K562 (cell line): ENCODE data around the gene SMARCB1. TPM values are rescaled to one million over a fixed set of nuclear protein-coding genes. Genes with fewer than 3 reads are reported as not detected.
A peak's percentile ranks its signal among the peaks of the same experiment; 100 is the strongest.

Experiments used
- ADNP ChIP-seq: fragments of 200-800 bp; sonication (Bioruptor generic); IDR thresholded peaks from 2 replicates; pipeline ENCODE4 v1.6.1; 2016; ENCODE audit warnings: missing genetic modification characterization, missing compliant biosample characterization
- DLX4 ChIP-seq: fragments of 250-450 bp; sonication (Bioruptor Pico); IDR thresholded peaks from 2 replicates; pipeline ENCODE4 v1.6.1; 2021; ENCODE audit warnings: mild to moderate bottlenecking
- MEF2D ChIP-seq: conservative IDR thresholded peaks from 2 replicates; pipeline ENCODE4 v1.6.1; 2016; ENCODE audit warnings: low read depth, missing genetic modification characterization, missing compliant biosample characterization
- NCOA6 ChIP-seq: fragments of 450-650 bp; IDR thresholded peaks from 2 replicates; pipeline ENCODE4 v1.6.1; 2017; ENCODE audit warnings: mild to moderate bottlenecking
- NFRKB ChIP-seq: fragments of 450-650 bp; IDR thresholded peaks from 2 replicates; pipeline ENCODE4 v1.6.1; 2016; ENCODE audit warnings: low read depth
- PHF20 ChIP-seq: fragments of 450-650 bp; IDR thresholded peaks from 2 replicates; pipeline ENCODE4 v1.6.1; 2018; ENCODE audit not compliant: partially characterized antibody
- POLR2H ChIP-seq: IDR thresholded peaks from 2 replicates; pipeline ENCODE4 v1.6.1; 2016; ENCODE audit warnings: missing genetic modification characterization, low read depth, mild to moderate bottlenecking, control low read depth, missing compliant biosample characterization, moderate library complexity
- SREBF2 ChIP-seq: sonication (generic); formaldehyde crosslinking; IDR thresholded peaks from 2 replicates; pipeline ENCODE4 v1.4.0; 2020; ENCODE audit warnings: mild to moderate bottlenecking, missing genetic modification reagents
- TBP ChIP-seq: optimal IDR thresholded peaks from 2 replicates; pipeline ENCODE3; 2011; ENCODE audit warnings: low read depth, low read length, improper control_type of control experiment
- TCF15 ChIP-seq: fragments of 250-450 bp; sonication (Bioruptor Pico); IDR thresholded peaks from 2 replicates; pipeline ENCODE4 v1.8.0; 2022; ENCODE audit warnings: moderate library complexity, mild to moderate bottlenecking, inconsistent platforms
- TOE1 ChIP-seq, 2 experiments: fragments of 450-650 bp in 1 of 2; sonication (generic) in 1 of 2; formaldehyde crosslinking in 1 of 2; IDR thresholded peaks; 2 replicates each; pipeline versions ENCODE4 v1.7.1 to v1.8.0; 2016 to 2022; ENCODE audit warnings: borderline replicate concordance in 2 of 2, mild to moderate bottlenecking in 2 of 2, antibody characterized with exemption in 1 of 2, inconsistent platforms in 1 of 2, low read depth in 1 of 2, missing genetic modification reagents in 1 of 2, moderate library complexity in 1 of 2
- ZBTB34 ChIP-seq: fragments of 250-450 bp; sonication (Bioruptor Pico); IDR thresholded peaks from 2 replicates; pipeline ENCODE4 v1.8.0; 2021; ENCODE audit warnings: mild to moderate bottlenecking, moderate library complexity
- ZNF764 ChIP-seq: fragments of 250-450 bp; sonication (Bioruptor Pico); IDR thresholded peaks from 2 replicates; pipeline ENCODE4 v1.4.0; 2020; ENCODE audit warnings: low read depth, mild to moderate bottlenecking, moderate library complexity
- polyA plus RNA-seq, 8 experiments: library from polyadenylated mRNA; depleted of rRNA in 4 of 8; stranded (reverse) in 5 of 8; unstranded in 3 of 8; fragments of >200 nt; fragmentation: Nextera tagmentation in 2 of 8; fragmentation: Illumina TruSeq in 1 of 8; extraction: Ambion mirVana in 2 of 8; extraction: Trizol in 1 of 8; gene quantifications; 2 replicates each; pipeline versions ENCODE4 v1.2.1 to v1.2.3, GENCODE V29; 2011 to 2014; ENCODE audit warnings: inconsistent platforms in 1 of 8, missing spikeins in 1 of 8
- total RNA-seq, 7 experiments: library from RNA; depleted of rRNA in 6 of 7; stranded (reverse); fragments of >200 nt in 6 of 7; fragmentation: Illumina TruSeq in 2 of 7; extraction: Trizol in 2 of 7; gene quantifications; 2 replicates each; pipeline versions ENCODE4 v1.2.1 to v1.2.3, GENCODE V29; 2011 to 2021; ENCODE audit warnings: low replicate concordance in 1 of 7
- TF ChIP-seq, protein P1 (sequence below): fragments of 450-650 bp; IDR thresholded peaks from 2 replicates; pipeline ENCODE4 v1.6.1; 2016; ENCODE audit warnings: mild to moderate bottlenecking, moderate library complexity

SMARCB1 gene
- total and polyA plus RNA-seq, 9 of the 15 experiments (the other 6 are each of a cell fraction or from before 2014, with no cell fraction given) = 1.2 to 113 (median 65.4) TPM

DNA sequence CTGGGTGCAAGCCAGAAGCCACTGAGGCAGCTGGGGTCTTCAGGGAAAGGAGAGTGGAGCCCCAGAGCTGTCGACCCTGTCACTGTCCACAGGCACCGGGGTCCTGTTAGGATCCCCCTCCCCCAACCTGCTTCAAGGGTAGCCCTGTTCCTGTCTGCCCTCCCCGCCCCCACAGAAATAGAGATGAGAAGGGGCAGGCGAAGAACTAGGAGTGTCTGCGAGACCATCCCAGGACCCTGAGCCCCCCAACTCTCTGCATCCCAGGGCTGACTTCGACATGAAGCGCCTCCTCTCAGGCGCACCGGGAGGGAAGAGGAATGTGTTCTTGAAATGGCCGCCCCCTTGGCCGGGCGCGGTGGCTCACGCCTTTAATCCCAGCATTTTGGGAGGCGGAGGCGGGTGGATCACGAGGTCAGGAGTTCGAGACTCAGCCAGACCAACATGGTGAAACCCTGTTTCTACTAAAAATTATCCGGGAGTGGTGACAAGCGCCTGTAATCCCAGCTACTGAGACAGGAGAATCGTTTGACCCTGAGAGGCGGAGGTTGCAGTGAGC lies 35.2 kb upstream of the SMARCB1 start (continued):
- TF ChIP-seq, protein P1, sequence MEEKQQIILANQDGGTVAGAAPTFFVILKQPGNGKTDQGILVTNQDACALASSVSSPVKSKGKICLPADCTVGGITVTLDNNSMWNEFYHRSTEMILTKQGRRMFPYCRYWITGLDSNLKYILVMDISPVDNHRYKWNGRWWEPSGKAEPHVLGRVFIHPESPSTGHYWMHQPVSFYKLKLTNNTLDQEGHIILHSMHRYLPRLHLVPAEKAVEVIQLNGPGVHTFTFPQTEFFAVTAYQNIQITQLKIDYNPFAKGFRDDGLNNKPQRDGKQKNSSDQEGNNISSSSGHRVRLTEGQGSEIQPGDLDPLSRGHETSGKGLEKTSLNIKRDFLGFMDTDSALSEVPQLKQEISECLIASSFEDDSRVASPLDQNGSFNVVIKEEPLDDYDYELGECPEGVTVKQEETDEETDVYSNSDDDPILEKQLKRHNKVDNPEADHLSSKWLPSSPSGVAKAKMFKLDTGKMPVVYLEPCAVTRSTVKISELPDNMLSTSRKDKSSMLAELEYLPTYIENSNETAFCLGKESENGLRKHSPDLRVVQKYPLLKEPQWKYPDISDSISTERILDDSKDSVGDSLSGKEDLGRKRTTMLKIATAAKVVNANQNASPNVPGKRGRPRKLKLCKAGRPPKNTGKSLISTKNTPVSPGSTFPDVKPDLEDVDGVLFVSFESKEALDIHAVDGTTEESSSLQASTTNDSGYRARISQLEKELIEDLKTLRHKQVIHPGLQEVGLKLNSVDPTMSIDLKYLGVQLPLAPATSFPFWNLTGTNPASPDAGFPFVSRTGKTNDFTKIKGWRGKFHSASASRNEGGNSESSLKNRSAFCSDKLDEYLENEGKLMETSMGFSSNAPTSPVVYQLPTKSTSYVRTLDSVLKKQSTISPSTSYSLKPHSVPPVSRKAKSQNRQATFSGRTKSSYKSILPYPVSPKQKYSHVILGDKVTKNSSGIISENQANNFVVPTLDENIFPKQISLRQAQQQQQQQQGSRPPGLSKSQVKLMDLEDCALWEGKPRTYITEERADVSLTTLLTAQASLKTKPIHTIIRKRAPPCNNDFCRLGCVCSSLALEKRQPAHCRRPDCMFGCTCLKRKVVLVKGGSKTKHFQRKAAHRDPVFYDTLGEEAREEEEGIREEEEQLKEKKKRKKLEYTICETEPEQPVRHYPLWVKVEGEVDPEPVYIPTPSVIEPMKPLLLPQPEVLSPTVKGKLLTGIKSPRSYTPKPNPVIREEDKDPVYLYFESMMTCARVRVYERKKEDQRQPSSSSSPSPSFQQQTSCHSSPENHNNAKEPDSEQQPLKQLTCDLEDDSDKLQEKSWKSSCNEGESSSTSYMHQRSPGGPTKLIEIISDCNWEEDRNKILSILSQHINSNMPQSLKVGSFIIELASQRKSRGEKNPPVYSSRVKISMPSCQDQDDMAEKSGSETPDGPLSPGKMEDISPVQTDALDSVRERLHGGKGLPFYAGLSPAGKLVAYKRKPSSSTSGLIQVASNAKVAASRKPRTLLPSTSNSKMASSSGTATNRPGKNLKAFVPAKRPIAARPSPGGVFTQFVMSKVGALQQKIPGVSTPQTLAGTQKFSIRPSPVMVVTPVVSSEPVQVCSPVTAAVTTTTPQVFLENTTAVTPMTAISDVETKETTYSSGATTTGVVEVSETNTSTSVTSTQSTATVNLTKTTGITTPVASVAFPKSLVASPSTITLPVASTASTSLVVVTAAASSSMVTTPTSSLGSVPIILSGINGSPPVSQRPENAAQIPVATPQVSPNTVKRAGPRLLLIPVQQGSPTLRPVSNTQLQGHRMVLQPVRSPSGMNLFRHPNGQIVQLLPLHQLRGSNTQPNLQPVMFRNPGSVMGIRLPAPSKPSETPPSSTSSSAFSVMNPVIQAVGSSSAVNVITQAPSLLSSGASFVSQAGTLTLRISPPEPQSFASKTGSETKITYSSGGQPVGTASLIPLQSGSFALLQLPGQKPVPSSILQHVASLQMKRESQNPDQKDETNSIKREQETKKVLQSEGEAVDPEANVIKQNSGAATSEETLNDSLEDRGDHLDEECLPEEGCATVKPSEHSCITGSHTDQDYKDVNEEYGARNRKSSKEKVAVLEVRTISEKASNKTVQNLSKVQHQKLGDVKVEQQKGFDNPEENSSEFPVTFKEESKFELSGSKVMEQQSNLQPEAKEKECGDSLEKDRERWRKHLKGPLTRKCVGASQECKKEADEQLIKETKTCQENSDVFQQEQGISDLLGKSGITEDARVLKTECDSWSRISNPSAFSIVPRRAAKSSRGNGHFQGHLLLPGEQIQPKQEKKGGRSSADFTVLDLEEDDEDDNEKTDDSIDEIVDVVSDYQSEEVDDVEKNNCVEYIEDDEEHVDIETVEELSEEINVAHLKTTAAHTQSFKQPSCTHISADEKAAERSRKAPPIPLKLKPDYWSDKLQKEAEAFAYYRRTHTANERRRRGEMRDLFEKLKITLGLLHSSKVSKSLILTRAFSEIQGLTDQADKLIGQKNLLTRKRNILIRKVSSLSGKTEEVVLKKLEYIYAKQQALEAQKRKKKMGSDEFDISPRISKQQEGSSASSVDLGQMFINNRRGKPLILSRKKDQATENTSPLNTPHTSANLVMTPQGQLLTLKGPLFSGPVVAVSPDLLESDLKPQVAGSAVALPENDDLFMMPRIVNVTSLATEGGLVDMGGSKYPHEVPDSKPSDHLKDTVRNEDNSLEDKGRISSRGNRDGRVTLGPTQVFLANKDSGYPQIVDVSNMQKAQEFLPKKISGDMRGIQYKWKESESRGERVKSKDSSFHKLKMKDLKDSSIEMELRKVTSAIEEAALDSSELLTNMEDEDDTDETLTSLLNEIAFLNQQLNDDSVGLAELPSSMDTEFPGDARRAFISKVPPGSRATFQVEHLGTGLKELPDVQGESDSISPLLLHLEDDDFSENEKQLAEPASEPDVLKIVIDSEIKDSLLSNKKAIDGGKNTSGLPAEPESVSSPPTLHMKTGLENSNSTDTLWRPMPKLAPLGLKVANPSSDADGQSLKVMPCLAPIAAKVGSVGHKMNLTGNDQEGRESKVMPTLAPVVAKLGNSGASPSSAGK = peak; percentile 37; the same call in 1 of the 2 replicates
- TF ChIP-seq NCOA6 (no peak), ZBTB34 (no peak), PHF20 (peak; percentile 22), POLR2H (tag) (peak; percentile 90), NFRKB (0 out of 2 replicates have a peak, but pooled peaks have one; percentile 49), ZNF764 (0 out of 2 replicates have a peak, but pooled peaks have one; percentile 23), SREBF2 (CRISPR knock-in tag) (no peak), TCF15 (CRISPR knock-in tag) (no peak), TBP (peak; percentile 91), ADNP (peak; percentile 60; the same call in 1 of the 2 replicates), DLX4 (CRISPR knock-in tag) (no peak), TOE1 (IDR thresholded peaks at IDR 0.05; ENCODE audit: borderline replicate concordance) (peak; percentile 61; the same call in 1 of the 2 replicates), TOE1 (CRISPR knock-in tag; IDR thresholded peaks at IDR 0.05; ENCODE audit: borderline replicate concordance, low read depth) (no peak), MEF2D (no peak)
